Ureter (tissue), 1 donor: ENCODE measurements around the gene OR10W1. TPM values are rescaled to one million over a fixed set of nuclear protein-coding genes. Genes with fewer than 3 reads are reported as not detected.

ENCODE experiments used
- DNase-seq: peaks from one replicate; pipeline ENCODE4 v3.0.0-alpha.2; 2020; ENCODE audit warnings: low spot score
- total RNA-seq: library from RNA; stranded (reverse); gene quantifications from one replicate; pipeline ENCODE4 v1.2.4, GENCODE V29; 2023
- donor health status: DM: yes; HTN: yes; CAD: no.

Gene OR10W1, protein sequence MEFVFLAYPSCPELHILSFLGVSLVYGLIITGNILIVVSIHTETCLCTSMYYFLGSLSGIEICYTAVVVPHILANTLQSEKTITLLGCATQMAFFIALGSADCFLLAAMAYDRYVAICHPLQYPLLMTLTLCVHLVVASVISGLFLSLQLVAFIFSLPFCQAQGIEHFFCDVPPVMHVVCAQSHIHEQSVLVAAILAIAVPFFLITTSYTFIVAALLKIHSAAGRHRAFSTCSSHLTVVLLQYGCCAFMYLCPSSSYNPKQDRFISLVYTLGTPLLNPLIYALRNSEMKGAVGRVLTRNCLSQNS
- total RNA-seq = not detected

DNA sequence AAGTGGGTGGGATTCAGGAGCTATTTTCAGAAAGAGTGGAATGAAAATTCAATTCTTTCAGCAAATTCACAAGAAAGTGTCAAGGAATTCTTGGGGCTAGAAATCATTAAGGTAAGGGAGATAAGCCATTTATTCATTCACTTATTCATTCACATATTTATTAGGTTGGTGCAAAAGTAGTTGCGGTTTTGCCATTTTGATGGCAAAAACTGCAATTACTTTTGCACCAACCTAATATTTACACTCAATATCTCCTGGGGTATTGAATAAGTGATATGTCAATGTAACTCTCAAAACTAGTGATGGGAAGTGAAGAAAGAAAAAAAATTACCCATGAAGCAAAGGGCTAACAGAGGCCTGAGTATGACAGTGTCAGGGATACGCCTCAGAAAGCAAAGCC is at the start of gene OR10W1:
Gene OR10W1 (minus strand): TSS at position 119 of the 400 bp plus-strand sequence. CDS start 402 bp downstream, outside the sequence.
- no peak for DNase-seq

DNA sequence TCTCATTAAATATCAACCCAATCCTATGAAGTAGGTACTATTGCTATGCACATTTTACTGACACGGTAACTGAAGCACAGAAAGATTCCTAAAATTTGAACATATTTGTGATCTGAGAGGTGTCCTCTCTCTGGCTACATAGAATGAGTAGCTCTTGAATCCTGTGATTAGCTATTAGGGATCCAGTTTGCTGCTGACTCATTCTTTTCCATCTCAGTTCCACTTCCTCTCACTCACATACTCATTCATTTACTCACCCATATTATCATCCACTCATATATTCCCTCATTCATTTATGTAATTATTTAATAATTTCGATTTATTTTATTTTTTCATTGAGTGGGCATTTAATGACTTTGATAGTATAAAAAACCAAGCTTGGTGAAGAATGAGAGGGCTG is 48.1 kb upstream of the OR10W1 start:
- no peak for DNase-seq

DNA sequence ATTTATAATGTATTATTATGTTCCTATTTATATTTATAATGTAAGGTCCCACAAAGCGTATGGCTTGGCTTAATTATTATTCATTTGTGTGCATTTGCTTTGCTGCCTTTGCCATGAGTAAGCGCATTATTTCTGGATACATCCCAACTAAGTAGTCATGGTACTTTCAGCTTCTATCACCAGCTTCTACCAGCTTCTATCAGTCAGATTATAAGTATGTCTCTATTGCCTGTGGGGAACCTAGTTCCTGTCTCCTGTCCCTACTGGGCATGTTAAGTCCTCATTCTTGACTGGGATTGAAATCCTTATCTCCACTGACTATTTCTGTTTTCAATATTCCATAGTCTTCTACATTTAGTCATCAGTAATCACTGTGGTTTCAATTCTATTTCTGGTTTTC is 33.5 kb upstream of the OR10W1 start:
- no peak for DNase-seq

DNA sequence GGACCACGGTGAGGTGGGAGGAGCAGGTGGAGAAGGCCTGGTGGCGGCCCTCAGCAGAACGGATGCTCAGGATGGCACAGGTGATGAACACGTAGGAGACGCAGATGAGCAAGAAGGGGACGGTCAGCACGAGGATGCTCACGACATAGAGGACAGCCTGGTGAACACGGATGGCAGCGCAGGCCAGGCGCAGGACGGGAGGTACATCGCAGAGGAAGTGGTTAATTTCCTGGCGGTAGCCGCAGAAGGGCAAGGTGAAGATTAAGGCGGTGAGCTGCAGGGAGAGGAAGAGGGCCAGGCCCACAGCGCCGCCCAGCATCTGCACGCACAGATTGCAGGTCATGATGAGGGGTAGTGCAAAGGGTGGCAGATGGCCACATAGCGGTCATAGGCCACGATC is 24.0 kb upstream of the OR10W1 start:
- no peak for DNase-seq

DNA sequence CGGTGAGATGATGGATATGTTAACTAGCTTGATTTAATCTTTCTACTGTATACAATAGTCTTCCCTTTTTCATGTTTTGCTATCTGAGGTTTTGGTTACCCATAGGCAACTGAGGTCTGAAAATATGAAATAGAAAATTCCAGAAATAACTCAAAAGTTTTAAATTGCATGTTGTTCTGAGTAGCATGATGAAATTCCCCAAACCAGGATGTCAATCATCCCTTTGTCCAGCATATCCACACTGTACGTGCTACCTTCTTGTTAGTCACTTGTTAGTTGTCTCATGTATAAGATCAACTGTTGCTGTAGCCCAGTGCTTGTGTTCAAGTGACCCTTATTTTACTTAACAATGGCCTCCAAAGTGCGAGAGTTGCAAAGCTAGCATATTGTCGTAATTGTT is 21.2 kb upstream of the OR10W1 start:
- no peak for DNase-seq

DNA sequence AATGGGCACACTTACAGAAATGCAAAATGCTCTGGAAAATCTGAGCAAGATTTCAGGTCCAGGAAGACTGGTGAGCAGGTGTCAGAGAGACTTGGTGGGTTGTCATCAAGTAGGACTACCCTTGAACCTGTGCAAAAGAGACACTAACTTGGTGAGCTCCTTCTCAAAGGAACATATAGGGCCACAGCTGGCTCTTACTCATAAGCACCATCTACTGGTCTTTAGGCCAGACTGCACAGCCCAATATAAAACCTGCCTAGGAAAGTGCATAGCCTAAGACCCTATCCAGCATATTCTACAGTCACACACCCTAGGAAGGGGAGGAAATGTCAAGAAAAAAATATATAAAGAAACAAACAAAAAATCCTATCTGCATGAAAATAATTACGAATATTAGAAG is 18.2 kb upstream of the OR10W1 start:
- DNase-seq = no peak

DNA sequence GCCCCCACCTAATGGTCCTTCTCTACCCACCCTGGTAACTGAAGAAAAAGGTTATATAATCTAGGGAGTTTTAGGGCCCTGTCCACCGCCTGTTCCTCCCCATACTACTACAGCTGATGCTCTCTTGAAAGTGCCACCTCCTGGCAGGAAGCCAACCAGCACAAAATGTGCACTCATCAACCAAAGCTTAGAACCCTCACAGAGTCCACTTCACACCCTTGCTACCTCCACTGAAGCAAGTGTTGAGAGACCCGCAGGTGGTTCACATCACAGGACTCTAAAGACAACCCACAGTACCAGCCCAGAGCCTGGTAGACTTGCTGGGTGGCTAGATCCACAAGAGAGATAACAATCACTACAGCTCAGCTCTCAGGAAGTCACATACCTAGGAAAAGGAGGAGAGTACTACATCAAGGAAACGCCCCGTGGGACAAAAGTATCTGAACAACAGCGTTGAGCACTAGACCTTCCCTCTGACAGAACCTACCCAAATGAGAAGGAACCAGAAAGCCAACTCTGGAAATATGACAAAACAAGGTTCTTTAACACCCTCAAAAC is 17.5 kb upstream of the OR10W1 start:
- no peak for DNase-seq

DNA sequence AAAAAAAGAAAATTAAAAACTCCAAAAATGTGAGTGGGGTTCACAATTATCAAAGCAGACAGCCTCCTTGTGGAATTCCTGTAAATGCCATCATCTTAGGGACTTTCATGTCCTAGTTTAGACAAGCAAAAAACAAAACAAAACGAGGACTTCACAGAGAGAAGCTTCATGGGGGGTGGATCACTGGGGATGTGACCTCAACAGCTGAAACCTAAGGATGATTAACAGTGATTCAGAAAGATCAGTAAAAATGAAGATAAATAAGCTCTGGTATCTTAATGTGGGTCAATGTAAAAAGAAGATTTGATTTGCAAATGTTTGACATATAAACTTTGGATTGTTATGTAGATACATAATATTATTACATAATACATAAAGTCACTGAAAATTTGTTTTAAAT is 8.1 kb upstream of the OR10W1 start:
- no peak for DNase-seq

DNA sequence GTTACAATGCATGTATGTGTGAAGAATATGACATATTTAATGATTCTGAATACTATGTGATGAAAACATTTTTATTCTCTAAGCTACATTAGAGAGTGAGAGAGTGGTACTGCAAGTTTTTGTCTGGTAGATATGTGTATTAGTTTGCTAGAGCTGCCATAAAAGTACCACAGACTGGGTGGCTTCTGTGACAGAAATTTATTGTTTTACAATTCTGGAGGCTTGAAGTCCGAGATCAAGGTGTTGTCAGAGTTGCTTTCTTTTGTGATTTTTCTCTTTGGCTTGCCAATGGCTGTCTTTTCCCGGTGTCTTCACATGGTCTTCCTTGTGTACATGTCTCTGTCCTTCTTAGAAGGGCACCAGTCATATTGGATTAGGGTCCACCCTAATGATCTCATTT is 6.9 kb upstream of the OR10W1 start:
- no peak for DNase-seq

DNA sequence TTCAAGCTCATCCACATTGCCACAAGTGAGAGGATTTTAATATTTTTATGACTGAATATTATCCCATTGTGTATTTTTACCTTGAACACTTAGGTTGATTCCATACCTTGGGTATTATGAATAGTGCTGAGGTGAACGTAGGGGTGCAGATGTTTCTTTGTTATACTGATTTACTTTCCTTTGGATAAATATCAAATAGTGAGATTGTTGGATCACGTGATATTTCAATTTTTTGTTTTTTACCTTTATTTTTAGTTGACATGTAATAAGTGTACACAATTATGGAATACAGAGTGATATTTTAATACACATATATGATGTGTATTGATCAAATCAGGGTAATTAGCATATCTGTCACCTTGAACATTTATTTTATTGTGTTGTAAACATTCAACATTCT is 8.1 kb downstream of the OR10W1 start:
- no peak for DNase-seq

DNA sequence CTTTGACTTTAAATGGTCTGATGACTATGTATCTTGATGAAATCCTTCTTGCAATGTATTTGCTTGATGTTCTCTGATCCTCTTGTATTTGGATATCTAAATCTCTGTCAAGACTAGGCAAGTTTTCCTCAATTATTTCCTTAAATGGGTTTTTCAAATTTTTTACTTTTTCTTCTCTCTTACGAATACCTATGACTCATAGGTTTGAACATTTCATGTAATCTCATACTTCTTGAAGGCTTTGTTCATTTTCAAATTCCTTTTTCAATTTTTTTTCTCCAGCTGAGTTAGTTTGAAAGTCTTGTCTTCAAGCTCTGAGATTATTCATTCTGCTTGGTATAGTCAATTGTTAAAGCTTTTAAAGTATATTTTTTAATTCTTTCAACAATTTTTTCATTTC is 13.1 kb downstream of the OR10W1 start:
- no peak for DNase-seq

DNA sequence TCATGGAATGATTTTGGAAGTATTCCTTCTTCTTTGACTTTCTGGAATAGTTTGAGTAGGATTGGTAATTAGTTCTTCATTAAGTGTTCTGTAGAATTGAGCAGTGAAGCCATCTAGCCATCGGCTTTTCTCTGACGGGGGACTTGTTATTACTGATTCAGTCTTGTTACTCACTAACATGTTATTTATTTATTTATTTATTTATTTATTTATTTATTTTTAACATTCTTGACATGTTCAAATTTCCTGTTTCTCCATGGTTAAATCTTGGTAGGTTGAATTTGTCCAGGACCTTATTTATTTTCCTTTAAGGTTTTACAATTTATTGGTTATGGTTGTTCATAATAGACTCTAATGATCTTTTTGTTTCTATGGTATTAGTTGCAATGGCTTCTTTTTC is 24.1 kb downstream of the OR10W1 start:
- no peak for DNase-seq

DNA sequence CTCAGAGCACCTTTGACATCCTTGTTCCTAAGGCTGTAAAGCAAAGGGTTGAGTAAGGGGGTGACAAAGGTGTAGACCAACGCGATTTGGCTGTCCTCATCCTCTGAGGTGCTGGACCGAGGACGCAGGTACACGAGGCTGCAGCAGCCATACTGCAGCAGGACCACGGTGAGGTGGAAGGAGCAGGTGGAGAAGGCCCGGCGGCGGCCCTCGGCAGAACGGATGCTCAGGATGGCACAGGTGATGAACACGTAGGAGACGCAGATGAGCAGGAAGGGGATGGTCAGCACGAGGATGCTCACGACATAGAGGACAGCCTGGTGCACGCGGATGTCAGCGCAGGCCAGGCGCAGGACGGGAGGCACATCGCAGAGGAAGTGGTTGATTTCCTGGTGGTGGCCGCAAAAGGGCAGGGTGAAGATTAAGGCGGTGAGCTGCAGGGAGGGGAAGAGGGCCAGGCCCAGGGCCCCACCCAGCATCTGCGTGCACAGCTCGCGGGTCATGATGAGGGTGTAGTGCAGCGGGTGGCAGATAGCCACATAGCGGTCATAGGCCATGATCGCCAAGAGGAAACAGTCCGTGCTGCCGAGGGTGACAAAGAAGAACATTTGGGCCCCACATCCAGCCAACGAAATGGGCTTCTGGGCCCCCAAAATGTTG is 40.0 kb downstream of the OR10W1 start:
- DNase-seq = no peak

DNA sequence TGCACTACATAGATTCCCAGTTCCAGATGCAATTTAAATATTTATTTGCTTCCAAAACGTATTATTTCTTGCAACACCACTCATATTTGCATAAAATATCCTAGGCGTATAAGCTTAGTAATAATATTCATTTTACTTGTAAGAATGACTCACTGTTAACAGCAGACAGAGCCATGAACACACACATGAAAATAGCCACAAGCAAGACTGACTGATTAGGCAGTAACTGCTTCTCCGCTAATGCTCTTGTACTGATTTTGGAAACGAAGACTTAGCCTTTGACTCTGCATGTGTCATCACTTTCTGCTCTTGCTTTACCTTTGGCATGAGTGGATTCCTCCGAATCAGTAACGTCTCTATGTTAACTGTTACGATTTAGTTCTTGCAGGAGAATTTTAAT is 45.3 kb downstream of the OR10W1 start:
- no peak for DNase-seq

Other genes starting within 250 kb of the OR10W1 start
- gene OR9Q1, start 244.4 kb downstream of the OR10W1 start, total RNA-seq = not detected
- gene OR6Q1, start 237.3 kb downstream of the OR10W1 start, total RNA-seq = not detected
- not detected for gene OR9I1, start 142.7 kb downstream of the OR10W1 start, total RNA-seq
- gene OR9Q2, start 79.2 kb downstream of the OR10W1 start, total RNA-seq = not detected
- gene OR1S2, start 64.1 kb downstream of the OR10W1 start, total RNA-seq = not detected
- gene OR1S1, start 55.5 kb downstream of the OR10W1 start, total RNA-seq = not detected
- not detected for gene OR10Q1, start 39.3 kb downstream of the OR10W1 start, total RNA-seq
- gene OR5B17, start 90.8 kb upstream of the OR10W1 start, total RNA-seq = not detected
- not detected for gene OR5B3, start 138.6 kb upstream of the OR10W1 start, total RNA-seq
- gene OR5B2, start 159.9 kb upstream of the OR10W1 start, total RNA-seq = not detected
- not detected for gene OR5B12, start 174.0 kb upstream of the OR10W1 start, total RNA-seq
- not detected for gene OR5B21, start 239.8 kb upstream of the OR10W1 start, total RNA-seq